ENCODE data around the gene ANKZF1.

Gene ANKZF1

DNA sequence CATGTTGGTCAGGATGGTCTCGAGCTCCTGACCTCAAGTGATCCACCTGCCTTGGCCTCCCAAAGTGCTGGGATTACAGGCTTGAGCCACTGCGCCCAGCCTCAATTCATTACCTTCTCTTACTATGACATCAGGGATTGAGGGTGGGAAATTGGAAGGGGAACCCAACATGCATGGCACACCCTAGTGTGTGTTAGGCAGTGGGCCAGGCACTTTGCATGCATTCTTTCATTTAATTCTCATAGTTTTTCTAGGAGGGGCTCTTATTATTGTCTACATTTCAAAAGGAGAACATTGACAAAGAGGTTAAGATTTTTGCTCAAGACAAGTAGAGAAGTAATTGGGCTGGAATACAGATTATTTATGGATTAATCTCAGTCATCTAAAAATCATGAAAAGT is 38.7 kb downstream of the ANKZF1 start:
- 43% methylated on average over 1 of the region's 2 CpGs for WGBS
- Histone ChIP-seq H2BK5ac (ENCODE audit: low read depth, low read length, poor library complexity, severe bottlenecking) (no peak overlapping the region), H2AFZ (ENCODE audit: low read depth, low read length) (no peak overlapping the region)

GRCh38 chr2:219269362-219270054 is 39.9 kb downstream of the ANKZF1 start:
- H2AFZ ChIP-seq (ENCODE audit: low read depth, low read length), result no peak overlapping the region
- H2AK5ac ChIP-seq (ENCODE audit: low read length, severe bottlenecking), result no peak overlapping the region
- H2BK5ac ChIP-seq (ENCODE audit: low read depth, low read length, poor library complexity, severe bottlenecking), result no peak overlapping the region
- no peak overlapping the region for H2BK120ac ChIP-seq (ENCODE audit: low read depth, low read length)
- H3K4me1 ChIP-seq (ENCODE audit: control insufficient read depth, insufficient read depth, low read depth, low read length), result peaks cover 20% of the 10 kb centered on the region
- H3K14ac ChIP-seq (ENCODE audit: low read length in 2 of 2), result no peak overlapping the region
- H3K9me3 ChIP-seq (ENCODE audit: control insufficient read depth, low read length), result no peaks in the 10 kb centered on the region
- no peak overlapping the region for H3K9ac ChIP-seq (ENCODE audit: low read length)
- no peak overlapping the region for H3K18ac ChIP-seq (ENCODE audit: low read depth in 1 of 2, low read length in 2 of 2)
- H2BK15ac ChIP-seq (ENCODE audit: low read depth, poor library complexity, severe bottlenecking), result no peak overlapping the region
- no peak for DNase-seq
- WGBS, result 82% methylated on average over 8 of the region's 8 CpGs
- no peaks in the 10 kb centered on the region for H3K36me3 ChIP-seq (ENCODE audit: control insufficient read depth in 1 of 2, insufficient read depth in 2 of 2, low read depth in 1 of 2, low read length in 2 of 2)
- H3K4ac ChIP-seq (ENCODE audit: low read depth in 1 of 2, low read length in 2 of 2), result no peak overlapping the region
- no peak overlapping the region for H4K91ac ChIP-seq (ENCODE audit: low read length)
- H3K23ac ChIP-seq (ENCODE audit: low read length in 2 of 2), result no peak overlapping the region
- no peak overlapping the region for H2BK12ac ChIP-seq (ENCODE audit: low read length in 2 of 2)
- H3K4me3 ChIP-seq (ENCODE audit: insufficient read depth in 1 of 2, low read depth in 1 of 2, low read length in 2 of 2), result no peak overlapping the region
- H3K27me3 ChIP-seq (ENCODE audit: control insufficient read depth in 1 of 2, insufficient read depth in 1 of 2, low read length in 2 of 2), result peaks cover 3 to 11% of the 10 kb centered on the region in 2 experiments
- no peak overlapping the region for H3K4me2 ChIP-seq (ENCODE audit: low read length, poor library complexity, severe bottlenecking)
- no peaks in the 10 kb centered on the region for H3K79me1 ChIP-seq (replicated peaks; ENCODE audit: low read length, poor library complexity, severe bottlenecking)
- no peak overlapping the region for H3K27ac ChIP-seq (ENCODE audit: low read length, poor library complexity, severe bottlenecking)
- no peak overlapping the region for H4K8ac ChIP-seq (ENCODE audit: low read length)

More for the DNA sequence above, 38.7 kb downstream of the ANKZF1 start:
- H2AK5ac ChIP-seq (ENCODE audit: low read length, severe bottlenecking), result no peak overlapping the region
- H3K36me3 ChIP-seq (ENCODE audit: control insufficient read depth in 1 of 2, insufficient read depth in 2 of 2, low read depth in 1 of 2, low read length in 2 of 2), result no peaks in the 10 kb centered on the region
- H3K27ac ChIP-seq (ENCODE audit: low read length, poor library complexity, severe bottlenecking), result no peak overlapping the region
- no peaks in the 10 kb centered on the region for H3K9me3 ChIP-seq (ENCODE audit: control insufficient read depth, low read length)
- no peak overlapping the region for H3K14ac ChIP-seq (ENCODE audit: low read length in 2 of 2)
- no peak overlapping the region for H3K4me2 ChIP-seq (ENCODE audit: low read length, poor library complexity, severe bottlenecking)
- H3K4me3 ChIP-seq (ENCODE audit: insufficient read depth in 1 of 2, low read depth in 1 of 2, low read length in 2 of 2), result no peak overlapping the region
- H2BK120ac ChIP-seq (ENCODE audit: low read depth, low read length), result no peak overlapping the region
- no peak overlapping the region for H2BK15ac ChIP-seq (ENCODE audit: low read depth, poor library complexity, severe bottlenecking)
- no peak overlapping the region for H3K23ac ChIP-seq (ENCODE audit: low read length in 2 of 2)
- no peak overlapping the region for H2BK12ac ChIP-seq (ENCODE audit: low read length in 2 of 2)
- no peak overlapping the region for H3K9ac ChIP-seq (ENCODE audit: low read length)
- H3K79me1 ChIP-seq (replicated peaks; ENCODE audit: low read length, poor library complexity, severe bottlenecking), result no peaks in the 10 kb centered on the region
- DNase-seq, result no peak
- peaks cover 3 to 11% of the 10 kb centered on the region in 2 experiments for H3K27me3 ChIP-seq (ENCODE audit: control insufficient read depth in 1 of 2, insufficient read depth in 1 of 2, low read length in 2 of 2)
- H3K4me1 ChIP-seq (ENCODE audit: control insufficient read depth, insufficient read depth, low read depth, low read length), result peaks cover 13% of the 10 kb centered on the region
- no peak overlapping the region for H3K4ac ChIP-seq (ENCODE audit: low read depth in 1 of 2, low read length in 2 of 2)
- H4K91ac ChIP-seq (ENCODE audit: low read length), result no peak overlapping the region
- H3K18ac ChIP-seq (ENCODE audit: low read depth in 1 of 2, low read length in 2 of 2), result no peak overlapping the region
- no peak overlapping the region for H4K8ac ChIP-seq (ENCODE audit: low read length)

DNA sequence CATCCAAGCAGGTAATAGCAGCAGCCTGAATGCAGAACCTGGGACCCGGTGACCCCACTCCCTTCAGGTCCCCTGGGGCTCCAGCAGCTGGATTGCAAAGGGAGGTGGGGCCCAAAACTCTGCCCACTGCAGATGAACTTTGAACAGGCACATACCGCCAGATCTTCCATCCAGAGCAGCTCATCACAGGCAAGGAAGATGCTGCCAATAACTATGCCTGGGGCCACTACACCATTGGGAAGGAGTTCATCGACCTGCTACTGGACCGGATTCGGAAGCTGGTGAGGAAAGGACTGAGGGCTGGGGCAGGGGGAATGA is 40.4 kb downstream of the ANKZF1 start:
- DNase-seq, result no peak
- H2BK12ac ChIP-seq (ENCODE audit: low read length in 2 of 2), result no peak overlapping the region
- H2BK15ac ChIP-seq (ENCODE audit: low read depth, poor library complexity, severe bottlenecking), result no peak overlapping the region
- H3K4me2 ChIP-seq (ENCODE audit: low read length, poor library complexity, severe bottlenecking), result no peak overlapping the region
- no peak overlapping the region for H4K91ac ChIP-seq (ENCODE audit: low read length)
- no peak overlapping the region for H3K14ac ChIP-seq (ENCODE audit: low read length in 2 of 2)
- H2AK5ac ChIP-seq (ENCODE audit: low read length, severe bottlenecking), result no peak overlapping the region
- no peak overlapping the region for H4K8ac ChIP-seq (ENCODE audit: low read length)
- no peak overlapping the region for H3K27ac ChIP-seq (ENCODE audit: low read length, poor library complexity, severe bottlenecking)
- peaks cover 21% of the 10 kb centered on the region for H3K4me1 ChIP-seq (ENCODE audit: control insufficient read depth, insufficient read depth, low read depth, low read length)
- H3K9me3 ChIP-seq (ENCODE audit: control insufficient read depth, low read length), result no peaks in the 10 kb centered on the region
- H3K79me1 ChIP-seq (replicated peaks; ENCODE audit: low read length, poor library complexity, severe bottlenecking), result no peaks in the 10 kb centered on the region
- H3K36me3 ChIP-seq (ENCODE audit: control insufficient read depth in 1 of 2, insufficient read depth in 2 of 2, low read depth in 1 of 2, low read length in 2 of 2), result no peaks in the 10 kb centered on the region
- no peak overlapping the region for H2BK120ac ChIP-seq (ENCODE audit: low read depth, low read length)
- H3K4ac ChIP-seq (ENCODE audit: low read depth in 1 of 2, low read length in 2 of 2), result no peak overlapping the region
- WGBS, result 89% methylated on average over 5 of the region's 5 CpGs
- no peak overlapping the region for H3K4me3 ChIP-seq (ENCODE audit: insufficient read depth in 1 of 2, low read depth in 1 of 2, low read length in 2 of 2)
- peaks cover 3 to 11% of the 10 kb centered on the region in 2 experiments for H3K27me3 ChIP-seq (ENCODE audit: control insufficient read depth in 1 of 2, insufficient read depth in 1 of 2, low read length in 2 of 2)
- no peak overlapping the region for H3K18ac ChIP-seq (ENCODE audit: low read depth in 1 of 2, low read length in 2 of 2)
- H2BK5ac ChIP-seq (ENCODE audit: low read depth, low read length, poor library complexity, severe bottlenecking), result no peak overlapping the region
- no peak overlapping the region for H2AFZ ChIP-seq (ENCODE audit: low read depth, low read length)
- no peak overlapping the region for H3K23ac ChIP-seq (ENCODE audit: low read length in 2 of 2)
- H3K9ac ChIP-seq (ENCODE audit: low read length), result no peak overlapping the region

DNA sequence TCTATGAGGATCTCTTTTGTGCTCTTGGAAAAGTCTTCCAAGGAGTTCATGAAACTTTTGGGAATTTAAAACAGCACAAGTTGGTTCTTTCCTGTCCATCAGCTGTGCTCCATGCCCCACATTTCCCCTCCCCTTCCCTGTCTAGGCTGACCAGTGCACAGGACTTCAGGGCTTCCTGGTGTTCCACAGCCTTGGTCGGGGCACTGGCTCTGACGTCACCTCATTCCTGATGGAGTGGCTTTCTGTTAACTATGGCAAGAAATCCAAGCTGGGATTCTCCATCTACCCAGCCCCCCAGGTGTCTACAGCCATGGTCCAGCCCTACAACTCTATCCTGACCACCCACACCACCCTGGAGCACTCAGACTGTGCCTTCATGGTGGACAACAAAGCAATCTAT is 41.4 kb downstream of the ANKZF1 start:
- Histone ChIP-seq H3K4ac (ENCODE audit: low read depth in 1 of 2, low read length in 2 of 2) (no peak overlapping the region), H3K79me1 (replicated peaks; ENCODE audit: low read length, poor library complexity, severe bottlenecking) (no peaks in the 10 kb centered on the region)
- 97% methylated on average over 2 of the region's 2 CpGs for WGBS

More for the DNA sequence above, 41.4 kb downstream of the ANKZF1 start:
- no peak overlapping the region for H4K91ac ChIP-seq (ENCODE audit: low read length)
- H3K4me3 ChIP-seq (ENCODE audit: insufficient read depth in 1 of 2, low read depth in 1 of 2, low read length in 2 of 2), result no peak overlapping the region
- H3K23ac ChIP-seq (ENCODE audit: low read length in 2 of 2), result no peak overlapping the region
- H2AK5ac ChIP-seq (ENCODE audit: low read length, severe bottlenecking), result no peak overlapping the region
- no peak overlapping the region for H3K18ac ChIP-seq (ENCODE audit: low read depth in 1 of 2, low read length in 2 of 2)
- peaks cover 3 to 11% of the 10 kb centered on the region in 2 experiments for H3K27me3 ChIP-seq (ENCODE audit: control insufficient read depth in 1 of 2, insufficient read depth in 1 of 2, low read length in 2 of 2)
- H3K9me3 ChIP-seq (ENCODE audit: control insufficient read depth, low read length), result no peaks in the 10 kb centered on the region
- no peak overlapping the region for H4K8ac ChIP-seq (ENCODE audit: low read length)
- no peak overlapping the region for H2BK12ac ChIP-seq (ENCODE audit: low read length in 2 of 2)
- no peak overlapping the region for H3K27ac ChIP-seq (ENCODE audit: low read length, poor library complexity, severe bottlenecking)
- H3K36me3 ChIP-seq (ENCODE audit: control insufficient read depth in 1 of 2, insufficient read depth in 2 of 2, low read depth in 1 of 2, low read length in 2 of 2), result no peaks in the 10 kb centered on the region
- peaks cover 21% of the 10 kb centered on the region for H3K4me1 ChIP-seq (ENCODE audit: control insufficient read depth, insufficient read depth, low read depth, low read length)
- DNase-seq, result no peak
- no peak overlapping the region for H2BK120ac ChIP-seq (ENCODE audit: low read depth, low read length)
- H3K4me2 ChIP-seq (ENCODE audit: low read length, poor library complexity, severe bottlenecking), result no peak overlapping the region
- H2BK15ac ChIP-seq (ENCODE audit: low read depth, poor library complexity, severe bottlenecking), result no peak overlapping the region
- H2AFZ ChIP-seq (ENCODE audit: low read depth, low read length), result no peak overlapping the region
- no peak overlapping the region for H2BK5ac ChIP-seq (ENCODE audit: low read depth, low read length, poor library complexity, severe bottlenecking)
- no peak overlapping the region for H3K9ac ChIP-seq (ENCODE audit: low read length)
- no peak overlapping the region for H3K14ac ChIP-seq (ENCODE audit: low read length in 2 of 2)
